Neural progenitor cell (in vitro differentiated cells): ENCODE measurements around the gene THAP5. TPM values are rescaled to one million over a fixed set of nuclear protein-coding genes. Genes with fewer than 3 reads are reported as not detected.
A peak's percentile ranks its signal among the peaks of the same experiment; 100 is the strongest.

Experiments
- DNase-seq: peaks from one replicate; pipeline ENCODE4 v3.0.0-alpha.2; 2016; ENCODE audit warnings: low spot score
- H2AFZ ChIP-seq: fragments of 200-600 bp; sonication (generic); replicated peaks from 2 replicates; pipeline ENCODE4 v1.6.1; 2016; ENCODE audit warnings: antibody characterized with exemption
- H3F3A ChIP-seq: fragments of 200-600 bp; sonication (generic); 2 replicates; pipeline ENCODE4 v1.6.1; 2016; ENCODE audit warnings: antibody characterized with exemption, low read depth
- H3K27ac ChIP-seq: fragments of 200-600 bp; sonication (generic); 2 replicates; pipeline ENCODE4 v1.5.1; 2016; ENCODE audit warnings: mild to moderate bottlenecking
- H3K27me3 ChIP-seq: fragments of 200-600 bp; sonication (generic); 2 replicates; pipeline ENCODE4 v1.6.1; 2016; ENCODE audit warnings: mild to moderate bottlenecking, moderate library complexity
- H3K36me3 ChIP-seq: fragments of 200-600 bp; sonication (generic); 2 replicates; pipeline ENCODE4 v1.5.1; 2016
- H3K4me1 ChIP-seq: fragments of 200-600 bp; sonication (generic); 2 replicates; pipeline ENCODE4 v1.6.1; 2016; ENCODE audit warnings: mixed run types
- H3K4me2 ChIP-seq: fragments of 200-600 bp; sonication (generic); 2 replicates; pipeline ENCODE4 v1.6.1; 2016
- H3K4me3 ChIP-seq: fragments of 200-600 bp; sonication (generic); 2 replicates; pipeline ENCODE4 v1.5.1; 2016
- H3K79me2 ChIP-seq: fragments of 200-600 bp; sonication (generic); 2 replicates; pipeline ENCODE4 v1.6.1; 2016; ENCODE audit warnings: low read depth
- H3K9ac ChIP-seq: fragments of 200-600 bp; sonication (generic); 2 replicates; pipeline ENCODE4 v1.6.1; 2016
- H3K9me3 ChIP-seq: fragments of 200-600 bp; sonication (generic); 2 replicates; pipeline ENCODE4 v1.5.1; 2016; ENCODE audit warnings: low read depth
- H4K20me1 ChIP-seq: fragments of 200-600 bp; sonication (generic); 2 replicates; pipeline ENCODE4 v1.6.1; 2016; ENCODE audit warnings: low read depth
- H3K27ac Mint-ChIP-seq: 3 replicates; pipeline ENCODE4 v1.8.0; 2021; ENCODE audit warnings: mixed read lengths
- H3K27me3 Mint-ChIP-seq: 2 replicates; pipeline ENCODE4 v1.8.0; 2022; ENCODE audit warnings: low read depth, mild to moderate bottlenecking, inconsistent platforms, moderate library complexity, mixed read lengths; ENCODE audit not compliant: insufficient read depth
- H3K36me3 Mint-ChIP-seq: 3 replicates; pipeline ENCODE4 v1.8.0; 2021; ENCODE audit warnings: mixed read lengths
- H3K4me1 Mint-ChIP-seq: 3 replicates; pipeline ENCODE4 v1.8.0; 2021; ENCODE audit warnings: mixed read lengths
- H3K4me3 Mint-ChIP-seq: 3 replicates; pipeline ENCODE4 v1.8.0; 2021; ENCODE audit warnings: mild to moderate bottlenecking, moderate library complexity, mixed read lengths
- H3K9me3 Mint-ChIP-seq: 3 replicates; pipeline ENCODE4 v1.8.0; 2020; ENCODE audit warnings: mixed read lengths
- EZH2 ChIP-seq: fragments of 200-600 bp; sonication (generic); IDR thresholded peaks from 2 replicates; pipeline ENCODE4 v1.6.1; 2017; ENCODE audit warnings: antibody characterized with exemption, mild to moderate bottlenecking, moderate library complexity
- EZH2phosphoT487 ChIP-seq: fragments of 200-600 bp; sonication (generic); IDR thresholded peaks from 2 replicates; pipeline ENCODE4 v1.6.1; 2017; ENCODE audit warnings: antibody characterized with exemption
- total RNA-seq: library from RNA; depleted of rRNA; stranded (reverse); fragments of >200 nt; gene quantifications from 2 replicates; pipeline ENCODE4 v1.2.3, GENCODE V29; 2015; ENCODE audit warnings: low replicate concordance
- TF ChIP-seq, protein P1 (sequence below): fragments of 200-600 bp; sonication (generic); IDR thresholded peaks from 2 replicates; pipeline ENCODE4 v1.5.1; 2017; ENCODE audit warnings: antibody characterized with exemption, mild to moderate bottlenecking

Gene THAP5
- total RNA-seq, 1 donor from 2014 or later, result 55.6 TPM

DNA sequence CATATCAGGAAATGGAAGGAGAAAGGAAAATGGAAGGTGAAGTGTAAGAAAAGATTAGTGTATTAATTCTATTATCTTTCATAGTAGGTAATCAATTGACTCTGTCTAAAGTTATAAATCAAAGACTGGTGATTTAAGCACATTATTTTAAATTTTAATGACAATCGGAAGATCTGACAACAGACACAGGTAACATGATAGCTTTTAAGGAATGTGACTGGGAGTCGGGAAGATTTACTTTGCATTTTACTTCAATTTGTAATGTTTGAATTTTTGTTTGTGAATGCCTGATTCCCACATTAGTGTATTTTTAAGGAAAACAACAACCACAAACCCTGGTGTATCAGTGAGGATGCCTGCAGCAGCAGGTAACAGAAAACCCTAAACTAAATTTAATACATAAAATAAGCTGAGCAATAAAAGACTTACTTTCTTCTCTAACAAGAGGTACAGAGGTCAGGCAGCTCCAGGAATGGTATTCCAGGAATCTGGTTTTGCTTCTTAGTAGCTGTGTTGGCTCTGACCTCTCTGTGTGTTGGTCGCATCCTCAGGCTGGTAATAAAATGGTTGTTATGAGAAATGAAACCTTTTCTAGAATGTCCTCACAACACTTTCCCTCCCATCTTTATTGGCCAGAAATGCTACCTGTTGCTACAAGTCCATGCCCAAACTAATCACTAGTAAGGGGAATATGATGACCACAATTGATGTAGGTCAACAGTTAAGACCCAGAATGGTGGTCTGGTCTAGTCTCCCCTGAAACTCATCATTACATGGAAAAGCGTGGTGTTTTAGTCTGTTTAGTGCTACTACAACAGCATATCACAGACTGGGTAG lies 12.4 kb upstream of the THAP5 start:
- no peak for TF ChIP-seq EZH2phosphoT487
- TF ChIP-seq, protein P1, sequence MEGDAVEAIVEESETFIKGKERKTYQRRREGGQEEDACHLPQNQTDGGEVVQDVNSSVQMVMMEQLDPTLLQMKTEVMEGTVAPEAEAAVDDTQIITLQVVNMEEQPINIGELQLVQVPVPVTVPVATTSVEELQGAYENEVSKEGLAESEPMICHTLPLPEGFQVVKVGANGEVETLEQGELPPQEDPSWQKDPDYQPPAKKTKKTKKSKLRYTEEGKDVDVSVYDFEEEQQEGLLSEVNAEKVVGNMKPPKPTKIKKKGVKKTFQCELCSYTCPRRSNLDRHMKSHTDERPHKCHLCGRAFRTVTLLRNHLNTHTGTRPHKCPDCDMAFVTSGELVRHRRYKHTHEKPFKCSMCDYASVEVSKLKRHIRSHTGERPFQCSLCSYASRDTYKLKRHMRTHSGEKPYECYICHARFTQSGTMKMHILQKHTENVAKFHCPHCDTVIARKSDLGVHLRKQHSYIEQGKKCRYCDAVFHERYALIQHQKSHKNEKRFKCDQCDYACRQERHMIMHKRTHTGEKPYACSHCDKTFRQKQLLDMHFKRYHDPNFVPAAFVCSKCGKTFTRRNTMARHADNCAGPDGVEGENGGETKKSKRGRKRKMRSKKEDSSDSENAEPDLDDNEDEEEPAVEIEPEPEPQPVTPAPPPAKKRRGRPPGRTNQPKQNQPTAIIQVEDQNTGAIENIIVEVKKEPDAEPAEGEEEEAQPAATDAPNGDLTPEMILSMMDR, result no peak
- no peak for TF ChIP-seq EZH2
- no peak overlapping the region for H3K4me3 ChIP-seq
- Mint-ChIP-seq H3K27ac (no peak overlapping the region), H3K4me3 (no peak overlapping the region), H3K27me3 (peaks cover 4% of the 10 kb centered on the region), H3K36me3 (peaks cover 10% of the 10 kb centered on the region), H3K9me3 (peaks cover 7% of the 10 kb centered on the region), H3K4me1 (peaks cover 8% of the 10 kb centered on the region)
- no peak overlapping the region for H3K27ac ChIP-seq
- peak overlapping the region; percentile 12 for H3K4me2 ChIP-seq
- DNase-seq, result peak; percentile 35
- H3K27me3 ChIP-seq, result no peaks in the 10 kb centered on the region
- H3K79me2 ChIP-seq, result no peaks in the 10 kb centered on the region
- H4K20me1 ChIP-seq, result no peaks in the 10 kb centered on the region
- no peaks in the 10 kb centered on the region for H3K36me3 ChIP-seq
- no peak overlapping the region for H3K9ac ChIP-seq
- no peaks in the 10 kb centered on the region for H3F3A ChIP-seq
- H3K4me1 ChIP-seq, result peaks cover 13% of the 10 kb centered on the region
- H3K9me3 ChIP-seq, result no peaks in the 10 kb centered on the region
- peak overlapping the region; percentile 10 for H2AFZ ChIP-seq

DNA sequence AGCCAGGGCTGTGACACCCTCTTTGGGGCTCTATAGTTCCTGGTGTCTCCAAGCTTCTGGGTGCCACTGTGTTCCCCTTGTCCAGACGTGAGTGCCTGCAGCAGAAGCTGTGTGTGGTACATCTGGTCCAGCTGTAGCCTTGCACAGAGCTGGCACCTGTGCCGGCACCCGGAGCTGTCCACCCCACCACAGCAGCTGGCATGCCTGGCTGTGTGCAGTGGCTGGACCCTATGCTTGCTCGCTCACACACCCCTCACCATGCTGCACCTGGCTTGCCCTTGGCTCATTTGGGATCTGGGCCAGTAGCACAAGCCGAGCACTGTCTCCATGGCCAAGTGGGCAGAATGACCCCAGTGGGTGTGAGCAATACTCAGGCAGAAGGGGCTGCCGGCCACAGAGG lies 10.8 kb upstream of the THAP5 start:
- H3K27me3 Mint-ChIP-seq, result peaks cover 5% of the 10 kb centered on the region
- H3K36me3 Mint-ChIP-seq, result peaks cover 12% of the 10 kb centered on the region
- Histone ChIP-seq H3K4me1 (peaks cover 13% of the 10 kb centered on the region), H3K9me3 (no peaks in the 10 kb centered on the region), H3K36me3 (no peaks in the 10 kb centered on the region), H3K79me2 (no peaks in the 10 kb centered on the region), H3F3A (no peaks in the 10 kb centered on the region), H3K27ac (no peak overlapping the region), H3K27me3 (no peaks in the 10 kb centered on the region), H3K4me2 (no peak overlapping the region), H3K9ac (no peak overlapping the region), H4K20me1 (no peaks in the 10 kb centered on the region), H2AFZ (no peak overlapping the region), H3K4me3 (no peak overlapping the region)
- TF ChIP-seq EZH2, result no peak
- TF ChIP-seq, protein P1, result no peak
- no peak for TF ChIP-seq EZH2phosphoT487
- H3K4me1 Mint-ChIP-seq, result peaks cover 8% of the 10 kb centered on the region
- no peak overlapping the region for H3K27ac Mint-ChIP-seq
- H3K4me3 Mint-ChIP-seq, result no peak overlapping the region
- no peak for DNase-seq
- peaks cover 7% of the 10 kb centered on the region for H3K9me3 Mint-ChIP-seq

DNA sequence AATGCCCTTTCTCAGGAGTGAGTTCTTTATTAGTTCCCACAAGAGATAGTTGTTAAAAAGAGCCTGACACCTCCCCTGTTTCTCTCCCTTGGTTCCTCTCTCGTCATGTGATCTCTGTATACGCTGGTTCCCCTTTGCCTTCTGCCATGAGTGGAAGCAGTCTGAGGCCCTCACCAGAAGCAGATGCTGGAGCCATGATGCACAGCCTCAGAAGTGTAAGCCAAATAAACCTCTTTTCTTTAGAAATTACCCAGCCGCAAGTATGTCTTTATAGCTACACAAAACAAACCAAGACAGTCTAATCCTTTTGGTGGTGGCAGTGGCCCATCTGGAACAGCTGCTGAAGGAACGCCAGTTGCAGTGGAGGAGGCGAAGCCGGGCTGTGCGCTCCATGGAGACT lies 9.4 kb upstream of the THAP5 start:
- no peak for DNase-seq
- TF ChIP-seq, protein P1, result no peak
- TF ChIP-seq EZH2 (no peak), EZH2phosphoT487 (no peak)
- H2AFZ ChIP-seq, result no peak overlapping the region
- H3K79me2 ChIP-seq, result peaks cover 2% of the 10 kb centered on the region
- H3K27me3 ChIP-seq, result no peaks in the 10 kb centered on the region
- H3K36me3 ChIP-seq, result no peaks in the 10 kb centered on the region
- Mint-ChIP-seq H3K36me3 (peaks cover 20% of the 10 kb centered on the region), H3K27ac (no peak overlapping the region), H3K27me3 (peaks cover 5% of the 10 kb centered on the region), H3K9me3 (peaks cover 7% of the 10 kb centered on the region), H3K4me1 (peaks cover 8% of the 10 kb centered on the region), H3K4me3 (no peak overlapping the region)
- no peak overlapping the region for H3K4me3 ChIP-seq
- no peak overlapping the region for H3K4me2 ChIP-seq
- no peaks in the 10 kb centered on the region for H3K9me3 ChIP-seq
- no peaks in the 10 kb centered on the region for H3F3A ChIP-seq
- H3K27ac ChIP-seq, result no peak overlapping the region
- H3K4me1 ChIP-seq, result peaks cover 13% of the 10 kb centered on the region
- no peak overlapping the region for H3K9ac ChIP-seq
- peaks cover 4% of the 10 kb centered on the region for H4K20me1 ChIP-seq
